Neuronal stem cell (in vitro differentiated cells): ENCODE measurements around the gene MED27.

Experiments
- DNase-seq: peaks from one replicate; pipeline ENCODE4 v3.0.0-alpha.2; 2013; ENCODE audit warnings: low spot score
- H2AFZ ChIP-seq: one replicate; pipeline ENCODE4 v1.6.1; 2013; ENCODE audit warnings: mild to moderate bottlenecking, low read length, inconsistent platforms
- H2AK5ac ChIP-seq: 2 replicates; pipeline ENCODE4 v1.6.1; 2013; ENCODE audit warnings: low read depth, mild to moderate bottlenecking, inconsistent platforms, low read length, moderate library complexity, mixed read lengths
- H2BK120ac ChIP-seq: 2 replicates; pipeline ENCODE4 v1.6.1; 2013; ENCODE audit warnings: low read depth, mild to moderate bottlenecking, inconsistent platforms, low read length, moderate library complexity, mixed read lengths
- H2BK12ac ChIP-seq: one replicate; pipeline ENCODE4 v1.6.1; 2013; ENCODE audit warnings: low read length, inconsistent platforms
- H2BK15ac ChIP-seq: 2 replicates; pipeline ENCODE4 v1.6.1; 2013; ENCODE audit warnings: mild to moderate bottlenecking, low read length, inconsistent platforms, mixed read lengths
- H2BK5ac ChIP-seq: one replicate; pipeline ENCODE4 v1.6.1; 2013; ENCODE audit warnings: inconsistent platforms, mild to moderate bottlenecking, low read length, moderate library complexity
- H3K14ac ChIP-seq: one replicate; pipeline ENCODE4 v1.6.1; 2013; ENCODE audit warnings: low read length, inconsistent platforms
- H3K18ac ChIP-seq: 2 replicates; pipeline ENCODE4 v1.6.1; 2013; ENCODE audit warnings: low read length, inconsistent platforms
- H3K23ac ChIP-seq: 2 replicates; pipeline ENCODE4 v1.6.1; 2013; ENCODE audit warnings: low read depth, mild to moderate bottlenecking, mixed read lengths, low read length, inconsistent platforms; ENCODE audit not compliant: poor library complexity
- H3K27ac ChIP-seq: replicated peaks from 3 replicates; pipeline ENCODE4 v1.5.1; 2013; ENCODE audit warnings: low read length, inconsistent platforms
- H3K27me3 ChIP-seq, 3 experiments: 2 replicates each; pipeline ENCODE4 v1.6.1; 2013; ENCODE audit warnings: low read length in 3 of 3, mild to moderate bottlenecking in 2 of 3, inconsistent platforms in 1 of 3, low read depth in 1 of 3, mixed read lengths in 1 of 3, moderate library complexity in 1 of 3; ENCODE audit not compliant: control insufficient read depth in 3 of 3, insufficient read depth in 3 of 3
- H3K36me3 ChIP-seq, 2 donors: replicated peaks in 1 of 2; 2 replicates each; pipeline ENCODE4 v1.6.1; 2013; ENCODE audit warnings: low read length in 2 of 2; ENCODE audit not compliant: control insufficient read depth in 2 of 2, insufficient read depth in 2 of 2
- H3K4ac ChIP-seq: 2 replicates; pipeline ENCODE4 v1.6.1; 2013; ENCODE audit warnings: inconsistent platforms, mild to moderate bottlenecking, low read length, moderate library complexity
- H3K4me1 ChIP-seq, 2 donors: 1 replicate in 1 of 2; 2 replicates in 1 of 2; pipeline ENCODE4 v1.6.1; 2013; ENCODE audit warnings: low read length in 2 of 2, low read depth in 1 of 2; ENCODE audit not compliant: control insufficient read depth in 2 of 2, insufficient read depth in 1 of 2
- H3K4me2 ChIP-seq: one replicate; pipeline ENCODE4 v1.6.1; 2013; ENCODE audit warnings: mild to moderate bottlenecking, low read length, inconsistent platforms; ENCODE audit not compliant: insufficient read depth, poor library complexity, severe bottlenecking
- H3K4me3 ChIP-seq, 2 donors: 2 replicates each; pipeline ENCODE4 v1.5.1; 2013; ENCODE audit warnings: low read length in 2 of 2, mild to moderate bottlenecking in 2 of 2, inconsistent platforms in 1 of 2, moderate library complexity in 1 of 2
- H3K79me1 ChIP-seq: one replicate; pipeline ENCODE4 v1.6.1; 2013; ENCODE audit warnings: low read depth, mild to moderate bottlenecking, inconsistent platforms, low read length, moderate library complexity
- H3K9ac ChIP-seq: one replicate; pipeline ENCODE4 v1.6.1; 2013; ENCODE audit warnings: mild to moderate bottlenecking, low read depth, low read length, inconsistent platforms; ENCODE audit not compliant: poor library complexity
- H3K9me3 ChIP-seq, 2 donors: replicated peaks in 1 of 2; 2 replicates each; pipeline versions ENCODE3 to v1.6.1; 2013; ENCODE audit warnings: low read length in 2 of 2, mild to moderate bottlenecking in 2 of 2, inconsistent platforms in 1 of 2, low read depth in 1 of 2, mixed read lengths in 1 of 2, moderate library complexity in 1 of 2; ENCODE audit not compliant: control insufficient read depth in 2 of 2, insufficient read depth in 1 of 2
- H4K8ac ChIP-seq: one replicate; pipeline ENCODE4 v1.6.1; 2013; ENCODE audit warnings: low read depth, mild to moderate bottlenecking, inconsistent platforms, low read length, moderate library complexity
- H4K91ac ChIP-seq: one replicate; pipeline ENCODE4 v1.6.1; 2013; ENCODE audit warnings: low read length, low read depth, mild to moderate bottlenecking, inconsistent platforms; ENCODE audit not compliant: poor library complexity
- whole genome bisulfite sequencing, 2 donors: extraction: QIAGEN DNeasy Blood & Tissue Kit; methylation state at CpG; one replicate each; pipeline ENCODE4 v1.1.7; 2013; ENCODE audit warnings: missing lambda C conversion rate in 2 of 2, mixed read lengths in 1 of 2; ENCODE audit not compliant: insufficient read length in 2 of 2, insufficient replicate concordance in 1 of 2; ENCODE audit errors: extremely low coverage in 2 of 2; 5-methylcytosine and 5-hydroxymethylcytosine counted together

Gene MED27

DNA sequence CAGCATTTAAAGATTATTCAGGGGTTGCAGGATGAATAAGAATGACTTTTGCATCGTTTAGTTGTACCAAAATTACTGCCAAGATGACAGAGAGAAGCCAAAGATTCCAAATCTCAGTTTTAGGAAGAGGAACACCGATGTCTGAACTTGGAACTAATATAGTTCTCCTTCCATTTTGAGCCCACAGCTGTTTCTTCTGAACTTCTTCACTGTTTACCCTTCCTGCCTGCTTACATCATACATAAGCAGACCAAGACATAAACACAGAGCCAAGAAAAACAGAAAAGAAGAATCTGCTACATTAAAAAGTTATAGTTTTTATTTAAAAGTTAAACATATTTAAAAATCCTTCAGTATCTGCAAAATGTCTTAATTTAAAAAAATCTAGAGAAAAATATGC lies 192.8 kb downstream of the MED27 start:
- Histone ChIP-seq H3K79me1 (no peaks in the 10 kb centered on the region), H2AFZ (no peak overlapping the region), H2BK120ac (no peak overlapping the region), H2BK5ac (no peak overlapping the region), H3K9me3 (no peaks in the 10 kb centered on the region), H3K18ac (no peak overlapping the region), H4K8ac (no peak overlapping the region), H3K4me2 (no peak overlapping the region), H2BK12ac (no peak overlapping the region), H3K27ac (no peak overlapping the region), H2AK5ac (no peak overlapping the region), H3K27me3 (no peaks in the 10 kb centered on the region), H3K14ac (no peak overlapping the region), H3K4ac (no peak overlapping the region), H3K9ac (no peak overlapping the region), H2BK15ac (no peak overlapping the region), H3K23ac (no peak overlapping the region), H3K4me3 (no peak overlapping the region), H3K36me3 (peaks cover 0 to 4% of the 10 kb centered on the region in 2 donors), H3K4me1 (peaks cover 5 to 9% of the 10 kb centered on the region in 2 donors), H4K91ac (no peak overlapping the region)
- no CpG with 5 or more reads among the region's 2 CpGs for WGBS, 2 donors
- no peak for DNase-seq

DNA sequence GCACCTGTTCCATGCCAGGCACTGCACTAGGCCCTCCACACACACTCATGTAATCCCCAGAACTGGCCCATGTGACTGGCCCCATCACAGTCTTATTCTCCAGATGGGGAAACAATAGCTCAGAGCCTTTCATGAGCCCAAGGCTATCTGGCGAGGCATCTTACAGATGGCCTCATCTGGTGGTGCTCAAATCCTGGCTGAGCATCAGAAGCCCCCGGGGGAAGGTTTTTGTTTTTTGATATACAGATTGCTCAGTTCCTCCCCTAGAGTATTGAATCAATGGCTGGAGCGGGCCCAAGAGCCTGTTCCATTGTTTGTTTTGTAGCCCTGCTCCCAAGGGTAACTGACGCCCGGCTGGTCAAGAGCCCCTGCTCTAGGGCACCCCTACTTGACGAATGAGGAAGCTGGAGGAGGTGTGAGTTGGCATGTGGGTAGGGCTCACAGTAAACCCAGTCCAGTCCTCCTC lies 194.5 kb downstream of the MED27 start:
- Histone ChIP-seq H3K9me3 (no peaks in the 10 kb centered on the region), H3K4me2 (no peak overlapping the region), H3K36me3 (no peaks in the 10 kb centered on the region), H3K4me3 (no peak overlapping the region), H3K14ac (no peak overlapping the region), H2BK5ac (no peak overlapping the region), H2BK12ac (no peak overlapping the region), H3K27me3 (no peaks in the 10 kb centered on the region), H2BK120ac (no peak overlapping the region), H3K9ac (no peak overlapping the region), H2AK5ac (no peak overlapping the region), H4K8ac (no peak overlapping the region), H3K27ac (no peak overlapping the region), H3K4me1 (peaks cover 2 to 14% of the 10 kb centered on the region in 2 donors), H2BK15ac (no peak overlapping the region), H4K91ac (no peak overlapping the region), H3K4ac (no peak overlapping the region), H2AFZ (no peak overlapping the region), H3K79me1 (no peaks in the 10 kb centered on the region), H3K18ac (no peak overlapping the region), H3K23ac (no peak overlapping the region)
- DNase-seq: no peak
- no CpG with 5 or more reads among the region's 6 CpGs for WGBS, 2 donors

GRCh38 chr9:131884222-131884621 lies 195.4 kb downstream of the MED27 start:
- no peak overlapping the region for H2BK120ac ChIP-seq
- peaks cover 0 to 13% of the 10 kb centered on the region in 2 donors for H3K4me1 ChIP-seq
- no peak for DNase-seq
- no peaks in the 10 kb centered on the region for H3K9me3 ChIP-seq
- no peaks in the 10 kb centered on the region for H3K27me3 ChIP-seq
- H2BK12ac ChIP-seq: no peak overlapping the region
- no peak overlapping the region for H3K4me2 ChIP-seq
- no peak overlapping the region for H2AK5ac ChIP-seq
- no peaks in the 10 kb centered on the region for H3K79me1 ChIP-seq
- H3K27ac ChIP-seq: no peak overlapping the region
- no peak overlapping the region for H2BK5ac ChIP-seq
- no peak overlapping the region for H2AFZ ChIP-seq
- no peak overlapping the region for H3K4me3 ChIP-seq
- H3K18ac ChIP-seq: no peak overlapping the region
- H3K14ac ChIP-seq: no peak overlapping the region
- H3K36me3 ChIP-seq: no peaks in the 10 kb centered on the region
- H3K4ac ChIP-seq: no peak overlapping the region
- no peak overlapping the region for H3K23ac ChIP-seq
- no peak overlapping the region for H4K8ac ChIP-seq
- no peak overlapping the region for H3K9ac ChIP-seq
- H2BK15ac ChIP-seq: no peak overlapping the region
- no CpG with 5 or more reads among the region's 1 CpG for WGBS, 2 donors
- H4K91ac ChIP-seq: no peak overlapping the region

DNA sequence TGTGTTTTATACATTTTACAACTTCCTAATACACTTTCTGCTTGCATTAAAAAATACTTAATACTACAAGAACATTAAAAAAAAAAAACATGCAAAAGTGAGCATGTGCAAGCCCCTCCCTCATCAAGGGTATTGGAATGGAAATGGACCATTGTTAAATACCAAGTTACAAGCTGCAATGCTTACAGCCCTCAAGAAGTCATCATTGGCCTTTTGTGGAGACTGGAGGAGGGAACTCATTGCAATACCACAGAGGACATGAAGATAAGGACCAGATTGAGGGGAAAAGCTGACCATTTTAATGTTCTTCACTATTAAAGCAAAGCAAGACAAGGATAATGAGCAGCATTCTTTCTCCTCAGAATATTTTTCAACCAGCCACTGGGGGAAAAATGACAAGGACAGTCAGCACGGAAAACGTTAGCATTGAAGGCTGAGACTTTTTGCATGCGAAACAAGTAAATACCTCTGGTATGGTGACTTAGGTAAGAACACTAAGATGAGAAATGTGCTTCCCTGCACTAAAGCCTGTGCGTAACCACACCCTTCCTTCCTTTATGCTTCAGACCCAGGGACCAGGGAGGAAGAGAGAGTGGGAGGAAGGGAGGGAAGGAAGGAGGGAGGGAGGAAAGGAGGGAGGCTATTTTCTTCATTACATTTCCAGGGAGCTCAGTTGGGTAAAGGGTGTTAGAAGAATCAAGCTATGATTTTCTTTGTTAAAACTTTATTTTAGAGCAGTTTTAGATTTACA lies 198.7 kb downstream of the MED27 start:
- Histone ChIP-seq H3K79me1 (no peaks in the 10 kb centered on the region), H3K9me3 (no peaks in the 10 kb centered on the region), H3K27me3 (no peaks in the 10 kb centered on the region), H2BK15ac (no peak overlapping the region), H4K8ac (no peak overlapping the region), H3K4ac (no peak overlapping the region), H3K4me1 (peaks cover 3 to 5% of the 10 kb centered on the region in 2 donors), H3K36me3 (no peaks in the 10 kb centered on the region), H3K9ac (no peak overlapping the region), H2AK5ac (no peak overlapping the region), H3K4me2 (no peak overlapping the region), H3K18ac (no peak overlapping the region), H2BK5ac (no peak overlapping the region), H2BK12ac (no peak overlapping the region), H3K14ac (no peak overlapping the region), H2AFZ (no peak overlapping the region), H4K91ac (no peak overlapping the region), H3K4me3 (no peak overlapping the region), H2BK120ac (no peak overlapping the region), H3K23ac (no peak overlapping the region), H3K27ac (no peak overlapping the region)
- no peak for DNase-seq
- no CpG with 5 or more reads among the region's 4 CpGs for WGBS, 2 donors
